Esophagus squamous epithelium (tissue), 4 donors: Measurements from ENCODE around the gene ABHD12.

ENCODE experiments used
- CTCF ChIP-seq, 6 experiments: fragments of 450-650 bp in 4 of 6; fragments of 200-600 bp in 2 of 6; sonication (generic) in 2 of 6; IDR thresholded peaks; one replicate each; pipeline ENCODE4 v1.5.1; 2016 to 2019; ENCODE audit warnings: antibody characterized with exemption in 6 of 6, mild to moderate bottlenecking in 4 of 6, moderate library complexity in 4 of 6
- POLR2A ChIP-seq, 4 donors: fragments of 450-650 bp; IDR thresholded peaks; one replicate each; pipeline ENCODE4 v1.6.1; 2017; ENCODE audit warnings: antibody characterized with exemption in 4 of 4, mild to moderate bottlenecking in 4 of 4, moderate library complexity in 3 of 4

- TF ChIP-seq CTCF (IDR thresholded peaks at IDR 0.05) (no peak), POLR2A (IDR thresholded peaks at IDR 0.05) (no peak)
Measured at GRCh38 chr20:25280574-25281535, 109.8 kb downstream of the ABHD12 start.
